Measurements from ENCODE around the gene CSKMT.
"Not testable (repeated sequence)": the region's sequence is repeated elsewhere in the genome, so short reads cannot be mapped to it uniquely, and the experiment has no call there.

Gene CSKMT

DNA sequence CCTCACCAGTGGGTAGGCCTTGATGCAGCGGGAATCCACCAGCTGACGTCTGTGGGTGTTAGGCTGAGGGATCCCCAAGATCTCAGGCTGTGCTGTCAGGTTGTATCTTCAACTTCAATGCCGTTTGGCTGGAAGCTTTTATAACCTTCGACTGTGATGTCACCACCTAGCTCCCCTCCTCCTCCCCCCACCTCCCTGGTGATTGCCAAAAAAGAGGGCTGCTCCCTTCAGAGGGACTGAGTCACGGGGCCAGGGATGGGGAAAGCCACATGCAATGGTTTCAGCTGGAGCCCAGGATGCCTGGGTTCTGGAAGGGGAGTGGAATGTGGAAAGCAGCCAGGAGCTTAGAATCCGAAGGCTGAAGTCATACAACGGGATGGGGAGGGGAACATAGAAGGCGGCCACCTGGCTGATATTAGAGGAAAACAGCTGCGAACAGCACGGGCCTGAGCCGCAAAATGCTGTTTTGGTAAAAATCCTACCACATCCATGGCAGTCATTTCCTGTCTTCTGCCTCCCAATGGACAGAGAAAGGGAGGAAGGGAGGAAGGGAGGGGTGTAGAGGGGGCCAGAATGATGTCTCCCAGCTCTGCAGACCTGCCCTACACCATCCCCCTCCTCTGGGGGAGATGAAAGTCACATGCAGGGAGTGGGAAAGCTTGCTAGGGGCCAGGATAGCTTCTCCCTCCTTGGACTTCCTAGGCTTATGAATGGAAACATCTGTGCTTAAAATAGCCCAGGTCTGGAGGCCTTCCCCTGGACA, 24.5 kb downstream of the CSKMT start, which contains the start of gene LRRN4CL:
TSS of gene LRRN4CL (minus strand) at position 110 of the 763 bp plus-strand sequence. CDS start 1,022 bp downstream, outside the sequence.
- no peak for DNase-seq

DNA sequence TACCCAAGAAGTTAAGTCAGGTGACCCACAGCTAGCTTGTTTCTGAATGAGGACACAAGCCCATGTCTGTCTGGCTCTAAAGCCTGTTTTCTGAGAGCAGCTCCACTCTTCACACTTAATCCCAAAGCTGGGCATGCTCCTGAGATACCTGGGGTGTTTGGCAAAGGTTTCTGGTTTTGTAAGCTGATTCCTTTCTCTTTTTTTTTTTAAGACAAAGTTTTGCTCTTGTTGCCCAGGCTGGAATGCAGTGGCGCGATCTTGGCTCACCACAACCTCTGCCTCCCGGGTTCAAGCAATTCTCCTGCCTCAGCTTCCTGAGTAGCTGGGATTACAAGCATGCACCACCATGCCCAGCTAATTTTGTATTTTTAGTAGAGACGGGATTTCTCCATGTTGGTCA, 28.5 kb downstream of the CSKMT start:
- DNase-seq, result not testable (repeated sequence)

DNA sequence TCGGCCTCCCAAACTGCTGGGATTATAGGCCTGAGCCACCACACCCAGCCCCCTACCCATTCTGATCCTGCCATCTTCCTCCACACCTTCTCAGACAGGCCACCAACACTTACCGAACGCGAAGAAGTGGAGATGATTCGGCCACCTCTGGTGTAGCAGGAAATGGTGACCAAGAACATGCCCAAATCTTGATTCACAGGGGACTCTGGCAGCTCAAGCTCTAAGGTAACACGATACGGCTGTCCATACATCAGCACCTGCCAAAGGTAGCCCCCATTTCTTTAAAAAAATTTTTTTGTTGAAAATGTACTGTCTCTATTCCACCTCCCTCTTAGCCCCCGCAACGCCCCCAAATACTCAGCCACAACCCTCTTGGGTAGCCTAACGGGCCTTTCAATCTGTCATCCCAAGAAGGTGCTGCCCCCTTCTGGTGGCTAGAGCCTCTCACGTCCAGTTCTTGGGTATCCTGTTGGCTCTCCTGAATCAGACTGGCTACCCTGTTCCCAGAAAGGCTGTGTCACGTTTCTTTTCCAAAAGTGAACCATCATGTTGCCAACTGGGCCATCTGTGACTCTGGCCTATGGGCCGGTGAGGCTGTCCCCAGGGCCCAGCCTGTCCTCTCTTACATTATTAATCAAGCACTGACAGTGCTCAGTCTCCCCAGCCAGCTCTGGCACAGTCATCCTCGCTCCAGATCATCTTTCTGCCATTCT, 29.5 kb downstream of the CSKMT start:
- DNase-seq, result no peak

DNA sequence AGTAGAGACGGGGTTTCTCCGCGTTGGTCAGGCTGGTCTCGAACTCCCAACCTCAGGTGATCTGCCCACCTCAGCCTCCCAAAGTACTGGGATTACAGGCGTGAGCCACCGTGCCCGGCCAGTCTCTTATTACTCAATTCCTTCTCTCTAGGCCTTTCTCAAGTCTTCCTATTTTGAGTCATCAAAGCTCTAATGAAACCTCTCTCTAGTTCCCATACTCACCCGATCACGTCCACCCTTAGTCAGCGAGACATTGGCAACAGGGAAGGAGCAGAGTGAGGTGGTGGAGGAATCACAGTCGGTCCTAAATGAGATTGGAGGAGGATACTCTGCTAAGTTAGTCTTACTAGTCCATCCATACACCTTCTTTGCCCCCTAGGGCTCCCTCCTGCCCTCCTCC, 37.1 kb downstream of the CSKMT start:
- DNase-seq, result no peak

DNA sequence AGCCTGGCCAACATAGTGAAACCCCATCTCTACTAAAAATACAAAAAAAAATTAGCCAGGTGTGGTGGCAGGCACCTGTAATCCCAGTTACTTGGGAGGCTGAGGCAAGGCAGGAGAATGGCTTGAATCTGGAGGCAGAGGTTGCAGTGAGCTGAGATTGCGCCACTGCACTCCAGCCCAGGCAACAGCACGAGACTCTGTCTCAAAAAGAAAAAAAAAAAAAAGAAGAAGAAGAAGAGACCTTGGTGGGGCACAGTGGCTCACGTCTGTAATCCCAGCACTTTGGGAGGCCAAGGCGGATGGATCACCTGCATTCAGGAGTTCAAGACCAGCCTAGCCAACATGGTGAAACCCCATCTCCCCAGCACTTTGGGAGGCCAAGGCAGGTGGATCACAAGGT, 38.8 kb downstream of the CSKMT start:
- not testable (repeated sequence) for DNase-seq

DNA sequence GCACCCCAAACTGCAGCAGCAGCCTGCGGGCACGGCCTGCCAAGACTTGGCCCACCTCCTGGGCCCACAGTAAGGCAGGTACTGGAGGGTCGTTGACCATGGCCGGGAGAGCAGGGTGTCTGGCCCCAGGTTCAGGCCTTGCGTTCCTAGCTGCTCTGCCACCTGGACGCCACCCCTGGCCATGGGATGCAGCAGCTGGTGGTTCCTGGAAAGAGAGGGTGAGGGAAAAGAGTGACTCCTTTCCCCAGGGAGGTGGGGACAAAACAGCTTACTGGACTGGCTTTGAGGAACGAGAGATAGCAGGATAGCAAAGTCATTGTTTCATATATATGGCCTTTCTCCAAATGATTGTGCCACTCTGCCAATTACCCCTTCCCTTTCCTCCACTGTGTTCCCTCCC, 40.3 kb downstream of the CSKMT start:
- no peak for DNase-seq

DNA sequence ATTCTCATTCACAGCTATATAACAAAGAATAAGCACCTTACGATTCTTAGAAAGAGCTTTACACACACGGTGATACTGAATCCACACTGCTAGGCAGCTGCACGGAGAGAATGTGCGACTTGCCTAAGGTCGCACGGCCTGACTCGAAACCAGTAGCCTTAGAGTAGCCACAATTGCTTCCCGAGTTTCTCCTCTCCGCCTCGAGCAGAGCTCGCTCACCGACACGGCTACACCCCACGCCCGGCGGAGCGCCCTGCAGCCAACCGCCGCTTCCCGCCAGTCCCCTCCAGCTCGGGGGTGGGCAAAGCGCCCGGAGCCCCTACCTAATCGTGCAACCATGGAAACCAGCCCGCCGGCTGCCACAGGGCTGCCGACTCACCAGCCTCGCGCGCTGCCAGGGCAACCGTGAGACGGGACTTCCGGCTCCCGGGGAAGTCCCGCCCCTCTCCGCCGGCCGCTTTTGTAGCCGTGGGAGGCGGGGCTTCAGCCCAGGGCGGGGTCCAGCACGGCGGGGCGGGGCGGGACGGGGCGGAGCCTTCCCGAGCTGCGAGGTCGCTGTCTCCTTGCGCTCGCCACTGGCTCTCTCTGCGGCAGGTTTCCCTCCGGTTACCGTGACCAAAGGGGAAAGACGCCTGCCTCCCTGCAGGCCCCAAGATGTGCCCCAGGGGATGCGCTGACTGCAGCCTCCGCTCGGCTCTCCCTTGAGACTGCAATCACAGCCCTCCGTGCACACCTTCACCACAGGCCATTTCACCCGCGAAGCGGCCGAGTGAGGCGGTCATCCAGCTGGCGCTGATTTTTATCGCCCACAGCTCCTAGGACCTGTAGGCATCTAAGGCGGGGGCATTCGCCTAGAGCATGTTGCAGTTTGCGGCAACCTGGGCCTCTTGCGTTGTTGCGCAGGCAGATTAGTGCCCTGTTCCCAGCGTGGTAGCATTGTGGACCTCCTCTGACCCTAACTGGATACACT, 41.1 kb downstream of the CSKMT start:
- peak; percentile 97 for DNase-seq

DNA sequence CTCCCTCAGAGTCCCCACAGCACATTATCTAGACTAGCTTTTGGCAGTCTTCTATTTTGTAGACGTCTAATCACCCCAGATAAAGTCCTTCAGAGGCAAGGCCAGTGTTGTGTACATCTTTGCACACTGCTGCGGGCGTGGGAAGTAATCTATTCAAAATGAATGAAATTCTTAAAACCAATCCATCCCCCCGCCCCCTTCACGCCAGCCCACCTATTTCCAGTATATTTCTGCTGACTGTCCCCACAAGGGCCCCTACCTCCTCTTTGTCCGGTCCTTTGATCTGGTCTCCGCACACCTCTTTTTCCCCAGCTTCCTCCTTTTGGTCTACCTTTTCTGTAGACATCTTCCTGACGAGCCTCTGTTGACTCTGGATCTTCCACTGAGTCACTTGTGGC, 41.7 kb downstream of the CSKMT start:
- DNase-seq, result no peak

DNA sequence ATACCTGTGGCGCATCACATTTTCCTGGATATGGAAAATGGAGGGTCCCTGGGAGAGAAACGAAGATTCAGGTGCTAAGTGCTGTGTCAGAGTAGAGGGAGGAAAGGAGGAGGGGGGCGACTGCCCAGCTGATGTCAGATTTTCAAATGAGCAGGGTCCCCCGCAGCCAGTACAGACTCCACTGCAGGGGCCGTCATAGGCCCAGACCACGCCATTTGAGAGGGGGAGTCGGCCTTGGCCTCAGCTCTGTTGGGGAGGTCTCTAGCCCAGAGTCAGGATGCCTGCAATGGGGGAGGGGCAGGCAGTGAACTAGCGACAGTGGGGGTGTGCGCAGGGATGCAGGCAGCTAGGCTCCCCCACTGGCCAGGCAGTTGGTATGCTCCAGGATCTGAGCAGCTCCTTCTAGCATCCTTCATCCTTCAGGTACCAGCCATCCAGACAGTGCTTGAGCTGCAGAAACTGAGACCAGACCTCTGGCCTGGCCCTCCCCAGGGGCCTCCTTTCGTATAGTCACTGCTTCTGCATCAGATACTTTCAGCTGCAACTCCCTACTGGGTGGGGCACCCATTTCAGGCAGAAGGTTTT, 42.3 kb downstream of the CSKMT start, which contains the start of the genes BSCL2 and GNG3:
TSS of gene BSCL2 (minus strand) at position 148 of the 585 bp plus-strand sequence. CDS start 229 bp downstream, outside the sequence.
TSS of gene GNG3 (plus strand) at position 400 of the 585 bp plus-strand sequence. CDS start 620 bp downstream, outside the sequence.
- DNase-seq, result no peak

DNA sequence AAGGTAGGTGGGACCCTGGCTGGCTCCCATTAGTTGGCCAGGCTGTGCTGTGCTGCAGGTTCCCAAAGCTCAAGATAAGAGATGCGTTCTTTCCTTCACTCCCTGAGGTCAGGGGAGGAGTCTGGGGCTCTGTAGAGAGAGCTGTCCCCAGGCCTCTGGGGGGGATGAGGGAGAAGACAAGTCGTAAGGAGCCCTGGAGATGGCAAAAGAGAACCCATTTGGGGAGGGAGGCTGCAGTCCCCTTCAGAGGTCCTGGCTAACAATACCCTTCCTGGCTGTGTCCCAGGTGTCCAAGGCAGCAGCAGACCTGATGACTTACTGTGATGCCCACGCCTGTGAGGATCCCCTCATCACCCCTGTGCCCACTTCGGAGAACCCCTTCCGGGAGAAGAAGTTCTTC, 43.3 kb downstream of the CSKMT start:
- no peak for DNase-seq

DNA sequence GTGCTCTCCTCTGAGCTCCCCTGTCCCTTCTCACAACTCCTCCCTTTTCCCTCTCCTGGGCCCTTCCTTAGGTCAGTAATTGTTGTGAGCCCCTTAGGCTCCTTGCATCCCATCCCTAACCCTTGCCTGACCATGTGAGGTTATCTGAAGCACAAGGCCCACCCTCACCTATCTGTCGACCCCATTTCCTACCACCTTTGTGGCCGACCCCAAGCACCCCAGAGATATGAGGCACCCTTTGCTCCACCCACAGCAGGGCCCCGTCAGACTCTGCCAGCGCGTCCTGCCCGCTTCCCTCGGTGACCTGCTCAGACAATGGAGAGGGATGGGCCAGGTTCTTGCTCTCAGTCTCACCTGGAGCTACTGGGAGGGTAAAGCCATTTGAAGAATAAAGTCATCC, 43.7 kb downstream of the CSKMT start:
- no peak for DNase-seq

DNA sequence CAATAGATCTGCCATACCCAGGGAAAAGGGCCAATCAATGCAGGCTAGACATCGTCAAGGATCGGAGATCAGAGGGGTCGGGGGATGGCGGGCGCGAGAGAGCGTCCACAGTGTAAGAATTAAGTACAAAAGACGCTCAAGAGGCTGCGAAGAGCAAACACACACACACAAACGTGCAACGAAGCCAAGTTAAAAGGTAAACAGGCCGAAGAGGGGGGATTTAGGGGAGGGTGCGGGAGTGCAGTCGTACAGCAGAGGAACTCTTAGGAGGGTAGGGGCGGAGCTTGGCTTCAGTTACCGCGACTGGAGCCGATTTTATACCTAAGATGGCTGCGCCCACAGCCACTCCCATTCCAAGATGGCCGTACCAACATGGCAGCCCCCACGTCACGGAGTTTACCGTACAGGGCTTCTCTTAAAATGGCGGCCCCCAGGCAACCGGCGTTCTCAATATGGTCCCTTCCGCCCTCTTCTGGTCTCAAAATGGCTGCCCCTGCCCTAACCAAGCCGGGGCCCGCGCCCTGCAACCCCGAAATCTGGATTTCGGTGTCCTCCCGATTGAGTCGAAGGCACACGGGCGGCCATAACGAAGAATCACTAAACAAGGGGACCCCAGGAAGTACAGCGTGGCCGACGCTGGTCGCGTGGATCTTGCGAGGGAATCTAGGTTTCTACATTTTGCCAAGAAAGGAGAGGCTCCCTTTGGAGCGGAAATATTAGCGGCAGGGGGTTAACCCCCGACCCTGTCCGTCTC, 44.3 kb downstream of the CSKMT start:
- DNase-seq, result peak; percentile 65

DNA sequence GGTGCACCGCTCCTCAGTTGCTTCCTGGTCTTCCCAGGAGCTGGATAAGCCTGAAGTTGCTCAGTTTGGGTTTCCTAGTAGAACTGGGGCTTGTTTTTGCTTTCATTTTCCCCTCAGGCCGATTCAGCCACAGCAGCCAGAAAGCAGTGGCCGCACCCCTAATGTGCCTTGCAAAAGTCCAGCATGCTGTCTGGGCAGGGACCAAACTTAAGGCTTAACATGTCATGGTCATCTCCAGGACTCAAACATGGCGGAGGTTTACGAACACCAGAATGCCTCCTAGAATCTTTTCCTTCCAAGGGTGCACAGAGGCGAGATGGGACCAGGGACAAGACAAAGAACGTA, 44.9 kb downstream of the CSKMT start:
- no peak for DNase-seq

DNA sequence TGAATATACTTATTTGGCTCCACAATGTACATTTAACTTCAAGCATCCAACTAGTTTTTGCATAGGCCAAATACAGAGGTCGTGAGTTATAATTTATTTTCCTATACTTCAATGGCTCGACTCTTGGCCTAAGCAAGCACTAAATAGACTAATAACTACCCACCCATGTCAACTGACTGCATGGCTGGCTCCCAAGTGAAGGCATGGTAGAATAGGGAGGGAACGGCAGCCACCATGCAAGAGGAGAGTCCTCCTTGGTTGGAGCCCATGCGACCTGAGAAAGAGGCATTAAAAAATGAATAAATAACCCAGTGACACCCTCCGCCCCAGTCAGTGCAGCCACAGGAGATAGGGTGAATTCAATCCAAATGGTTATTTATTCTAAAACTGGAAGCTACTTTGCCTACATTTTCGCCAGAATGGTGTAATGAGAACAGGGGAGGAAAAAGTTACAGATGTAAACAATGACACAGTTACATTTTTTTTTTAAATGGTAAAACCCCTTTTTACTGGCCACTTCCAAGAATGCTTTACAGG, 47.2 kb downstream of the CSKMT start:
- DNase-seq, result no peak

DNA sequence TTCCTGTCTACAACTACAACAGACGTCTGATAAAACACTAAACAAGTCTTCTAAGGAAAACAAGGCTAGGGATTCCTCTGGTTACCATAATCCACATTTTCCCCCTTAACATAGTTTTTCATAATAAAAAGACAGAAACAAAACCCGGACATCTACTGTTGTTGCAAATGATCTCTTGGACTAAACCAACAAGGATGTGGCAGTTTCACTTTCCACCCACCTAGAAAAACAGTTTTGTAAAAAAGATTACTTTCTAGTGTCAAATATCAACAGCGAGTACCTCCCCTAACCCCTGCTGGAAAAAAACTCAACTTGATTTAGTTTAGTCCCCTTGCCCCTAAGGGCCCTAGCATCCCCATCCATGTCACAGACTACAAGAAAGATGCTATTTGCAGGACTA, 47.7 kb downstream of the CSKMT start:
- DNase-seq, result no peak

DNA sequence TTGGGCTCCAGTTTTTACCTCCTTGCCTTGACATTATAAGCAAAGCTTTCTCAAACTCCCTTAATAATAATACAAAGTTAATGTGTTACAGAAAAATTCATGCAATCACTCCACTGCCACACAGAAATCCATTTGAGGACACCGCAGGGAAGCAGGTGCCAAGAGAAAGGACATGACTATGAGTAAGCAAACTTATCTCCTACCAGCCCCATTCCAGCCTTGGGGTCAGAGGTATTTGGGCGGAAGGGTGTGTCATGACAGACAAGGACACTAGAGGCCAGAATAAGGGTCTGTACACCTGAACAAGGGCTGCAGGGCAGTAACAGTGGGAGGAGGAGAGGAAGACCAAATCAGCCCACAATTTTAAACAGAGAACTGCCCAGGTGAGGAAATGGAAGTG, 48.2 kb downstream of the CSKMT start:
- no peak for DNase-seq

DNA sequence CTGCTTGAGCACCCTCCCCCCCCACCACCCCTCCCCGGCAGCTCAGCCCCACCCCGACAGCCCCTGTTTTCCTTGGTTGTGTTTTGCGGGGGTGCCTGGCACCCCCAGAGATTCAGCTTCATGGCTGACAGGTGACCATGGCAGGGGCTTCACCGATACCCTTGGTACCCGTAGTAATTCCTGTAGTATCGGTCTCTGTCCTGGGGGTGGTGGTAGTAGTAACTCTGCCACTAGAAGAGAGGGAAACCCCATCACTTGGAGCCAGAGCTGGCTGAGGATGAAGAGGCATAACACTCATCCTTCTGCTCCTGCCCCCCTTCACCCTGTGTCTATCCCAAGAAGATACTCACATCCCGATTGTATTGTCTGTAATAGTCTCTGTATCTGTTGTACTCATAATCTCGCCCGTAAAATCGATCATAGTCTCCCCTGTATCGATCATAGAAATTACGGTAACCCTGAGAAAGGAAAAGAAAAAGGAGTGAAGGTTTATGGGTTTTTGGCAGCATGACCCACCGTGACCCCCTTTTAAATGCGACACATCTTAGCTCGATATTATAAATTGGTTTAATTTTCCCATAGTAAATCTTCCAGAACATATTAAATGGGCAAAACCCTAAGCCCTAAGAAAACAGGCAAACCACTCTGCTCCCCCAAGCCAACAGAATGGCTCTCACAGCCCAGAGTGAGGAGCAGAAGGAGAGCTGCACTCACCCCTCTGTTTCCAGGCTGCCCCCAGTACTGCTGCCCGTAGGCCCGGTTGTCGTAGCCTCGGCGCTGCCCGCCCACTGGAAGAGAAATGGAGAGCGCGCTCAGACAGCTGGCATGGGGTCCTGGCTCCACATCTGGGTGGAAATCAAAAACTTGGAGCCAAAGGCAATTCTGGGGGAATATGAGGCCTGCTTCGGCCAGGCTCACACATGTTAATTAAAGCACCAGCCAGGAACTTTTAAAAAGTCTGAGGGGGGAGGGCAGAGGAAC, 50.3 kb downstream of the CSKMT start:
- no peak for DNase-seq

DNA sequence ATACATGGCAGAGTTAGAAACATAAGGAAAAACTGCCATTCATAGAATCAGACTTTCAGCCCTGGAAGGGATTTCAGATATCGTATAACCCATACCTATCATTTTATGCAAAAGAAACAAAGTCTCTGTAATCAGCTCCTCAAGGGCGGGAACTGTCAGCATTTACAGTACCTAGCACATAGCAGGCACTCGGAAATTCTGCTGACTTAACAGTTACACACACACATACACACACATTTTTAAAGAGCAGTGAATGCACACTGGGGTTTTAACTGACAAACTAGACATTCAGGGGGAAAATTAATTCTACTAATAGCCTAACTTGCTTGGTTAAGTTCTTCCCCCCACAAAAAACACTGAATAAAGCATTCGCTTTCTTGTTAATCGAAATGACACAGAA, 51.1 kb downstream of the CSKMT start:
- no peak for DNase-seq

DNA sequence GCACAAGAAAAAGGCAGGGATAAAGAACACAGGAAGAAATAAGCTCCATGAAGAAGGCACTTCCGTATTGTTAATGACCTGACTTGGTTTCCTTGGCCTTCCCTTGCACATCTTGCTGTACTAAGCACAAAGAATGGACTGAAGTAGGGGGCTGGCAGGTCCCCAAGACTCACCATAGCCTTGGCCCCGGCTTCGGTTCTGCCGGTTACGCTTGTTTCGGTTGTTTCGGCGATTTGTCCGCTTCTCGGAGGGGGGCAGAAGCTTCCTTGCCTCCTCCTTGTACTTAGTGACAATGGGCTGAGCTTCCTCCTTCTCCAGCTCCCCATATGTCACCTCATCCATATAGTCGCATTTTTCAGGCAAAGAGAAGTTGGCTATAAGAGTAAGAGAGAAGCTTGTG, 51.7 kb downstream of the CSKMT start:
- DNase-seq, result no peak

Data from activated gamma-delta T cell (primary cell).